Kidney capillary endothelial cell (primary cell): ENCODE data around the gene GPR139.

Experiments
- DNase-seq: peaks from one replicate; pipeline ENCODE4 v3.0.0-alpha.2; 2018; ENCODE audit warnings: low spot score

Gene GPR139

GRCh38 chr16:20073203-20074098 is at the start of gene GPR139:
Gene GPR139 (minus strand): TSS chr16:20073890. CDS start chr16:20073616, 274 bp downstream.
- DNase-seq, result no peak

GRCh38 chr16:20122011-20122410 is 48.3 kb upstream of the GPR139 start:
- no peak for DNase-seq

- DNase-seq, result no peak
Observed at GRCh38 chr16:20114356-20114755, 40.7 kb upstream of the GPR139 start.

GRCh38 chr16:20111143-20111542 is 37.5 kb upstream of the GPR139 start:
- no peak for DNase-seq

- DNase-seq, result no peak
Observed at GRCh38 chr16:20107083-20107482, 33.4 kb upstream of the GPR139 start.

- no peak for DNase-seq
Observed at GRCh38 chr16:20104563-20105183, 31.0 kb upstream of the GPR139 start.

- DNase-seq, result no peak
Observed at GRCh38 chr16:20102521-20102920, 28.8 kb upstream of the GPR139 start.

DNA sequence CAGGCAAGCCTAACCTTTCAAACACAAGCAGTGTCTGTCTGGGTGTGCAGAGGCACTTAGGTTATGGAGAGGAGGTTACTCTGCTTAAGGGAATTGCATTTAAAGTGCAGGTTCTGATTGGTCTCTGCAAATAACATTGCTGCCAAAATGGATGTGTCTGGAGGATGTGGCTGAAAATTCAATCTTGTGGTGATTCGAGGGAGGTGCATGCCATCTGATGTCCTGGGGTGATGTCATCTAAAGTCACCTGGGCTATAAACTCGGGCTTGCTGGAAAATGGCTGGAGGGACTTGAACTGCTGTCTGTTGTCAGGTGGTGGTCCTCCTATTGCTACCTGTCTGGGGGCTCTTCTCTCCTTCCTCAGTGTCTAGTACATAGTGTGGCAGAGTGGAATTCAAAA is 28.3 kb upstream of the GPR139 start:
- no peak for DNase-seq

- DNase-seq, result no peak
Observed at GRCh38 chr16:20099375-20099774, 25.7 kb upstream of the GPR139 start.

DNA sequence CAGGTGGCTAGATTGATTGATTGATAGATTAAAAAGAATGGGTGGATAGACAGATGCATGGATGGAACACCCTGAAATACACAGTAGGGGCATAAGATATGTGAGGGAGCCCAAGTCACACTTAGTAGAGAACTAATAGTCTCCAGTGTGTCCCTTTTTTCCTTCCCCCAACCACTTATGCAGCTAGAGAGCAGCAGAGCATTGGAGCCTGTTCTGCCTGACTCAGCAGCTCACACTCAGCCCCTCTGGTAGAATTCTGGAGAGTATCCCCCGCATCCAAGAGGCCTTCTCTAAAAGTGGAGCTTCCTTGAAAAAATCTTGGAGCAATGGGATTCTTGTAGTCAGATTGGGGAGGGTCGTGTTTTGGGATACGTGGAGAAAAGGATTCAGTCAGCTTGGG is 20.5 kb upstream of the GPR139 start:
- no peak for DNase-seq

GRCh38 chr16:20089246-20089965 is 15.7 kb upstream of the GPR139 start:
- no peak for DNase-seq

DNA sequence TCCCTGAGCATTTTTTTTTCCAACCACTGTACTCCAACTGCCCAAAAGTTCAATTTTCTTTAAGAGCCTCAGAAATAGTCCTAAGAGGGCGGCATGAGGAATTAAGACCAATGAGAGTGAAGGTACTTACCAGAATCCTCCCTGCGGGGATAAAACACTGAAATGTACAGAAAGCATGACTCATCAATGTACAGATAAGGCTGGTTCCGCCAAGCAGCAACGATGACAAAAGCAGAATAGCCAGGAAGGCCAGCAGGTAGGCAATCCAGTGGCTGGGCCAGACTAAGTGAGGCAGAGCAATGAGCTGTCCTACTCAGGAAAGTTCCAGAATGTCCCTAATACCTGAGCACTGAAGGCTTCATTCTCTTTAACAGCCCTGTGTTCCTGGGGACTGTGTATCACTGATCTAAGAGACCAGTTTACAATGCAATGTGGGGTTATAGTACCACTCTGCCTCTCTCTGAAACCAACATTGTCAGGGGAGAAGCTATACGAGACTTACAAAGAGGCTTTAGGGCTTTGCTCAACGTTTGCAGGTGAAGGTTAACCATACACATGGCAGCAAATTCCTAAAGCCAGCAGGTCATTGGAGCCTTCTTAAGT is 11.0 kb upstream of the GPR139 start:
- DNase-seq, result no peak

DNA sequence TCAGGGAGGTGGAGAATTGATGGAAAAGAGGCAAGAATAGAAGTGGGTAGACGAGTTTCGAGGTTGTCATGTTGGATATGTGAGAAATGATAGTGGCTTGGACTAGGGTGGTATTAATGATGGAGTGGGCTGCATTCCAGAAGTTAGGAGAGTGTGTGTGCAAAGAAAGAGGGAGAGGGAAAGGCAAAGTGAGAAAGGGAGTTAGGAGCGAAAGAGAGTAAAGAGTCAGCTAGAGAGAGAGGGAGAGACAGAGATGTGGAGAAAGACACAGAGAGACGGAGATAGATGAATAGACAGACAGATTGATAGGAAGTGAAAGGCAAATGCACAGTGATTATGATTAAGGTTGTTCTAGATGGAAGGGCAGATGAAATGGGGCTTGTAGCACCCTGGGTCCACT is 5.4 kb upstream of the GPR139 start:
- DNase-seq, result no peak

- no peak for DNase-seq
Observed at GRCh38 chr16:20075243-20075642, 1.6 kb upstream of the GPR139 start.

- no peak for DNase-seq
Observed at GRCh38 chr16:20074099-20074991, 655 bp upstream of the GPR139 start.

DNA sequence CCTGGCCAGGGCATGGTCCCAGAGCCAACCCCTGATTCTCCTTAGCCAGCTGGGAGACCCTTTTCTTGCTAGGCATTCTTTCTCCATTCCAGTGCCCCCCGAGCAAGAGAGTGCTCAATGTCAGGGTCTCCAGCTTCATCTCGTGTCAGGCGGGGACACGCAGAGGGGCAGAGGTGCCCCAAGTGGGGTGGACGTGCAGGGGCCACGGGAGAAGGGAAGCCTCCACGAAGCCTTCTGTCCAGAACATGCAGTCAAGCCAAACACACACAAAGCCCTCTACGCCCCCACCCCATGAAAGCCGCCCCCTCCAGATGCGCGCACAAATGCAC is 852 bp downstream of the GPR139 start:
- no peak for DNase-seq

DNA sequence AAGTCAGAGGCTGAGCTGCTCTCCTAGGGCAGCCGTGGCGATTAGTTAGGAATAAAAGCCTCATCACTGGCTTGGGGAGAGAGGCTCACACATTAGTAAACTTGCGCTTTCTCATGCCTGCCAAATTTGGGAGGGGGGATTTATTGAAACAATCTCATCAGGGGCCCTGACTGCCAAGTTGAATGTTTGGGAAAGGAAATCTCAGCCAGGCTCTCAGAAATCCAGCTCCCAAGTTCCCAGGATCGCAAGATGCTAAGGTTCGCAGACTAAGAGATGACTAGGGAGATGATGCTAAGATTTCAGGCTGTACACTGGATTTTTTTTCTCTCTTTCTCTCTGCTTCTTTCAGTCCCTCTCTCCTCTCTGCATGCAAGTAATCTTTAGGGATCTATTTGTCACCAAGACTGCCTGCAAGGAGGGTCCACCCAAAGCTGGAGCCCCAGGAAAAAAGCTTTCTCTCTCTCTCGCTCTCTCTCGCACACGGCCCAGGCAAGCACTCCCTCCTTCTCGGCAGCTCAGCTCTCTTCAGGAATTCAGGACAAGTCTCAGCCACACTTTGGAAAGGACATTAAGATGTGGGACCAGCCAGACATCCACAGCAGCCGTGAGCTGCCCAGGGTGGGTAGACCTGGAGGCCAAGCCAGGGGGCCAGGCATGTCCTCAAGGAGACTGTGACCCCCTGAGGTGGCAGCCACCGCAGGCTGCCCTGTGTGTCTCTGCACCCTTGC is 1.4 kb downstream of the GPR139 start:
- no peak for DNase-seq

GRCh38 chr16:20064931-20065330 is 8.8 kb downstream of the GPR139 start:
- DNase-seq, result no peak

GRCh38 chr16:20064520-20064919 is 9.2 kb downstream of the GPR139 start:
- no peak for DNase-seq

DNA sequence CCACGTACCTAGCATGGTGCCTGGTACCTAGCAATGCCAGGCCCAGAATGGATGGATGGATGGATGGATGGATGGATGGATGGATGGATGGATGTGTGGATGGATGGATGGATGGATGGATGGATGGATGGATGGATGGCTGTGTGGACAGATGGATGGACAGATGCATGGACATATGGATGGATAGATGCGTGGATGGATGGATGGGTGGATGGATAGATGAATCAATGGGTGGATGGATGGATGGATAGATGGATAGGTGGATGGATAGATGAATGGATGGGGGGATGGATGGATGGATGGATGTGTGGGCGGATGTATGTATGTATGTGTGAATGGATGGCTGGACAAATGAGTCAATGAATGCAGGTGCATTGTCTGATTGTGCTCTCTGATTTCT is 12.6 kb downstream of the GPR139 start:
- no peak for DNase-seq

GRCh38 chr16:20056436-20056835 is 17.3 kb downstream of the GPR139 start:
- DNase-seq, result no peak
